SK-N-SH (cell line): ENCODE data around the gene NRIP1. TPM values are rescaled to one million over a fixed set of nuclear protein-coding genes. Genes with fewer than 3 reads are reported as not detected.
A peak's percentile ranks its signal among the peaks of the same experiment; 100 is the strongest.

Experiments used
- CTCF ChIA-PET: fragments of 300-600, 350-600 bp; formaldehyde crosslinking; extraction: SDS; loops from one replicate; lab custom pipeline; 2021; lab: Yijun Ruan, JAX
- POLR2A ChIA-PET: fragments of 350-600 bp; sonication (Branson Sonifier 250); formaldehyde crosslinking; extraction: SDS; loops from one replicate; lab custom pipeline; 2020; ENCODE audit warnings: antibody characterized with exemption, inconsistent platforms; lab: Yijun Ruan, JAX
- DNase-seq: peaks from one replicate; pipeline ENCODE4 v3.0.0; 2012
- H2AFZ ChIP-seq: fragments of 200-600 bp; sonication (generic); 2 replicates; pipeline ENCODE4 v1.8.1; 2016; ENCODE audit warnings: antibody characterized with exemption, mild to moderate bottlenecking, low read depth
- H3F3A ChIP-seq: fragments of 200-600 bp; sonication (generic); replicated peaks from 2 replicates; pipeline ENCODE3; 2016; ENCODE audit warnings: antibody characterized with exemption, mild to moderate bottlenecking; ENCODE audit not compliant: insufficient read depth
- H3K27ac ChIP-seq, 2 experiments: fragments of 200-500 bp in 1 of 2; fragments of 200-600 bp in 1 of 2; sonication (Bioruptor generic) in 1 of 2; sonication (generic), shearing (Covaris generic) in 1 of 2; 2 replicates each; pipeline versions ENCODE4 v1.5.1 to v1.6.1; 2014 to 2016; ENCODE audit warnings: low read depth in 2 of 2, inconsistent platforms in 1 of 2, low read length in 1 of 2, mild to moderate bottlenecking in 1 of 2, mixed read lengths in 1 of 2
- H3K27me3 ChIP-seq: fragments of 200-600 bp; sonication (generic), shearing (Covaris generic); 2 replicates; pipeline ENCODE4 v1.6.1; 2016; ENCODE audit warnings: mixed run types; ENCODE audit not compliant: insufficient read depth
- H3K36me3 ChIP-seq, 2 experiments: fragments of 200-500 bp in 1 of 2; fragments of 200-600 bp in 1 of 2; sonication (Bioruptor generic) in 1 of 2; sonication (generic) in 1 of 2; replicated peaks in 1 of 2; 2 replicates each; pipeline versions ENCODE3 to v1.5.1; 2014 to 2016; ENCODE audit warnings: low read length in 1 of 2, mild to moderate bottlenecking in 1 of 2; ENCODE audit not compliant: insufficient read depth in 2 of 2, control insufficient read depth in 1 of 2
- H3K4me1 ChIP-seq, 2 experiments: fragments of 200-500 bp in 1 of 2; fragments of 200-600 bp in 1 of 2; sonication (Bioruptor generic) in 1 of 2; sonication (generic), shearing (Covaris generic) in 1 of 2; 2 replicates each; pipeline versions ENCODE4 v1.5.1 to v1.6.1; 2014 to 2016; ENCODE audit warnings: low read depth in 1 of 2, low read length in 1 of 2, mixed run types in 1 of 2; ENCODE audit not compliant: insufficient read depth in 2 of 2, control insufficient read depth in 1 of 2
- H3K4me2 ChIP-seq: fragments of 200-600 bp; sonication (generic), shearing (Covaris generic); 2 replicates; pipeline ENCODE4 v1.6.1; 2017; ENCODE audit warnings: mixed run types
- H3K4me3 ChIP-seq, 2 experiments: fragments of 200-500 bp in 1 of 2; fragments of 200-600 bp in 1 of 2; sonication (Bioruptor generic) in 1 of 2; sonication (generic), shearing (Covaris generic) in 1 of 2; 2 replicates each; pipeline versions ENCODE4 v1.5.1 to v1.8.1; 2014 to 2016; ENCODE audit warnings: low read depth in 2 of 2, inconsistent platforms in 1 of 2, low read length in 1 of 2, mild to moderate bottlenecking in 1 of 2, mixed read lengths in 1 of 2, moderate library complexity in 1 of 2
- H3K79me2 ChIP-seq: fragments of 200-600 bp; sonication (generic); 2 replicates; pipeline ENCODE4 v1.8.1; 2017; ENCODE audit warnings: mild to moderate bottlenecking; ENCODE audit not compliant: insufficient read depth
- H3K9ac ChIP-seq: fragments of 200-600 bp; sonication (generic); 2 replicates; pipeline ENCODE4 v1.6.1; 2017; ENCODE audit warnings: mixed run types
- H3K9me2 ChIP-seq: fragments of 200-600 bp; sonication (generic); 2 replicates; pipeline ENCODE4 v1.6.1; 2017; ENCODE audit warnings: mixed run types
- H3K9me3 ChIP-seq: fragments of 200-600 bp; sonication (generic); 2 replicates; pipeline ENCODE4 v1.6.1; 2017; ENCODE audit warnings: mixed run types, mild to moderate bottlenecking, moderate library complexity
- H4K20me1 ChIP-seq: fragments of 200-600 bp; sonication (generic); 2 replicates; pipeline ENCODE4 v1.6.1; 2017; ENCODE audit warnings: mild to moderate bottlenecking, mixed run types; ENCODE audit not compliant: insufficient read depth
- CHD2 ChIP-seq: fragments of 150-350 bp; IDR thresholded peaks from 2 replicates; pipeline ENCODE4 v1.6.1; 2018; ENCODE audit warnings: low read length; ENCODE audit not compliant: partially characterized antibody
- CTCF ChIP-seq: fragments of 200-600 bp; sonication (generic); IDR thresholded peaks from 2 replicates; pipeline ENCODE4 v1.6.1; 2017; ENCODE audit warnings: antibody characterized with exemption, mild to moderate bottlenecking, moderate library complexity
- ELF1 ChIP-seq: IDR thresholded peaks from 2 replicates; pipeline ENCODE4 v1.4.0; 2012
- EP300 ChIP-seq, 2 experiments: IDR thresholded peaks; 2 replicates each; pipeline versions ENCODE4 v1.4.0 to v1.6.1; 2012; ENCODE audit warnings: borderline replicate concordance in 1 of 2, low read depth in 1 of 2, low read length in 1 of 2
- FOXJ3 ChIP-seq: sonication (generic); formaldehyde crosslinking; IDR thresholded peaks from 2 replicates; pipeline ENCODE4 v1.5.1; 2020; ENCODE audit warnings: mild to moderate bottlenecking, missing genetic modification reagents
- FOXM1 ChIP-seq: IDR thresholded peaks from 2 replicates; pipeline ENCODE4 v1.4.0; 2012; ENCODE audit warnings: low read depth, mild to moderate bottlenecking
- GATA2 ChIP-seq: sonication (generic); formaldehyde crosslinking; IDR thresholded peaks from 2 replicates; pipeline ENCODE4 v1.5.0; 2020; ENCODE audit warnings: mild to moderate bottlenecking, missing genetic modification reagents
- NFIC ChIP-seq: IDR thresholded peaks from 2 replicates; pipeline ENCODE4 v1.4.0; 2012; ENCODE audit warnings: borderline replicate concordance
- POLR2AphosphoS5 ChIP-seq: IDR thresholded peaks from 2 replicates; pipeline ENCODE4 v1.6.1; 2012; ENCODE audit warnings: low read depth, low read length
- RAD21 ChIP-seq: IDR thresholded peaks from 2 replicates; pipeline ENCODE4 v1.6.1; 2012; ENCODE audit warnings: mild to moderate bottlenecking, low read length
- RFX5 ChIP-seq: IDR thresholded peaks from 2 replicates; pipeline ENCODE4 v1.6.1; 2012; ENCODE audit warnings: mild to moderate bottlenecking, improper control_type of control experiment, low read length
- SMC3 ChIP-seq: IDR thresholded peaks from 2 replicates; pipeline ENCODE4 v1.6.1; 2012; ENCODE audit warnings: low read depth, low read length, improper control_type of control experiment
- TAF1 ChIP-seq: IDR thresholded peaks from 2 replicates; pipeline ENCODE4 v1.6.1; 2012; ENCODE audit warnings: low read depth, mild to moderate bottlenecking, low read length, moderate library complexity, borderline replicate concordance
- TCF12 ChIP-seq: IDR thresholded peaks from 2 replicates; pipeline ENCODE4 v1.4.0; 2012
- TEAD4 ChIP-seq: IDR thresholded peaks from 2 replicates; pipeline ENCODE4 v1.4.0; 2012; ENCODE audit warnings: mild to moderate bottlenecking, borderline replicate concordance; ENCODE audit not compliant: insufficient read depth
- USF1 ChIP-seq: IDR thresholded peaks from 2 replicates; pipeline ENCODE4 v1.4.0; 2012; ENCODE audit warnings: low read depth, borderline replicate concordance
- USF2 ChIP-seq: fragments of 150-350 bp; IDR thresholded peaks from 2 replicates; pipeline ENCODE4 v1.6.1; 2017; ENCODE audit warnings: antibody characterized with exemption, low read length, low read depth, borderline replicate concordance
- YY1 ChIP-seq: IDR thresholded peaks from 2 replicates; pipeline ENCODE4 v1.4.0; 2012; ENCODE audit warnings: low read depth, mild to moderate bottlenecking
- WGBS: methylation state at CpG from one replicate; pipeline ENCODE4 v1.1.6; 2017; ENCODE audit warnings: low lambda C conversion rate; 5-methylcytosine and 5-hydroxymethylcytosine counted together
- polyA plus RNA-seq, 3 experiments: library from polyadenylated mRNA; depleted of rRNA; stranded (reverse); fragments of >200 nt; gene quantifications; 2 replicates each; pipeline ENCODE4 v1.2.3, GENCODE V29; 2012
- TF ChIP-seq, protein P1 (sequence below): IDR thresholded peaks from 2 replicates; pipeline ENCODE4 v1.6.1; 2012; ENCODE audit warnings: mild to moderate bottlenecking, low read depth, low read length, moderate library complexity
- TF ChIP-seq, protein P2 (sequence below): IDR thresholded peaks from 2 replicates; pipeline ENCODE4; 2012

NRIP1 gene
- polyA plus RNA-seq, 1 of the 3 experiments (the other 2 are of a cell fraction) = 0.02 TPM

- POLR2A ChIA-PET = no interaction called here
- H3K27ac ChIP-seq = no peak overlapping the region
Measured at GRCh38 chr21:14995695-14996490, 68.9 kb downstream of the NRIP1 start.

More at GRCh38 chr21:14995695-14996490, 68.9 kb downstream of the NRIP1 start:
- Histone ChIP-seq H3K27me3 (no peaks in the 10 kb centered on the region), H3K36me3 (no peaks in the 10 kb centered on the region), H3K4me1 (0 out of 4 replicates have a peak, but pooled peaks cover 0 to 3% of the 10 kb centered on the region in 2 experiments), H4K20me1 (no peaks in the 10 kb centered on the region), H3K4me2 (peak overlapping the region; percentile 40; the same call in 1 of the 2 replicates), H2AFZ (no peak overlapping the region), H3K9me3 (no peaks in the 10 kb centered on the region), H3K9ac (no peak overlapping the region), H3F3A (peaks cover 5% of the 10 kb centered on the region), H3K79me2 (no peaks in the 10 kb centered on the region), H3K9me2 (no peaks in the 10 kb centered on the region), H3K4me3 (peak overlapping the region in 1 of 2 experiments; percentile 13; a peak in 1 of 4 replicates)
- 5% methylated on average over 9 of the region's 9 CpGs for WGBS
- no peak for DNase-seq
- CTCF ChIA-PET = interaction anchor here (0.9 kb wide), 1 partner anchor 9 kb away, joined by 3 read pairs; no protein-coding TSS in a partner anchor
- TF ChIP-seq, protein P1, sequence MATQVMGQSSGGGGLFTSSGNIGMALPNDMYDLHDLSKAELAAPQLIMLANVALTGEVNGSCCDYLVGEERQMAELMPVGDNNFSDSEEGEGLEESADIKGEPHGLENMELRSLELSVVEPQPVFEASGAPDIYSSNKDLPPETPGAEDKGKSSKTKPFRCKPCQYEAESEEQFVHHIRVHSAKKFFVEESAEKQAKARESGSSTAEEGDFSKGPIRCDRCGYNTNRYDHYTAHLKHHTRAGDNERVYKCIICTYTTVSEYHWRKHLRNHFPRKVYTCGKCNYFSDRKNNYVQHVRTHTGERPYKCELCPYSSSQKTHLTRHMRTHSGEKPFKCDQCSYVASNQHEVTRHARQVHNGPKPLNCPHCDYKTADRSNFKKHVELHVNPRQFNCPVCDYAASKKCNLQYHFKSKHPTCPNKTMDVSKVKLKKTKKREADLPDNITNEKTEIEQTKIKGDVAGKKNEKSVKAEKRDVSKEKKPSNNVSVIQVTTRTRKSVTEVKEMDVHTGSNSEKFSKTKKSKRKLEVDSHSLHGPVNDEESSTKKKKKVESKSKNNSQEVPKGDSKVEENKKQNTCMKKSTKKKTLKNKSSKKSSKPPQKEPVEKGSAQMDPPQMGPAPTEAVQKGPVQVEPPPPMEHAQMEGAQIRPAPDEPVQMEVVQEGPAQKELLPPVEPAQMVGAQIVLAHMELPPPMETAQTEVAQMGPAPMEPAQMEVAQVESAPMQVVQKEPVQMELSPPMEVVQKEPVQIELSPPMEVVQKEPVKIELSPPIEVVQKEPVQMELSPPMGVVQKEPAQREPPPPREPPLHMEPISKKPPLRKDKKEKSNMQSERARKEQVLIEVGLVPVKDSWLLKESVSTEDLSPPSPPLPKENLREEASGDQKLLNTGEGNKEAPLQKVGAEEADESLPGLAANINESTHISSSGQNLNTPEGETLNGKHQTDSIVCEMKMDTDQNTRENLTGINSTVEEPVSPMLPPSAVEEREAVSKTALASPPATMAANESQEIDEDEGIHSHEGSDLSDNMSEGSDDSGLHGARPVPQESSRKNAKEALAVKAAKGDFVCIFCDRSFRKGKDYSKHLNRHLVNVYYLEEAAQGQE = no peak
- TF ChIP-seq TEAD4 (no peak), TCF12 (no peak), POLR2AphosphoS5 (no peak), CHD2 (no peak), USF2 (no peak), GATA2 (CRISPR knock-in tag) (no peak), YY1 (no peak), ELF1 (no peak), SMC3 (no peak), NFIC (no peak), FOXJ3 (CRISPR knock-in tag) (no peak), CTCF (no peak), RAD21 (no peak), TAF1 (no peak), FOXM1 (no peak), RFX5 (no peak), EP300 (IDR thresholded peaks at IDR 0.05; ENCODE audit: borderline replicate concordance in 1 of 2, low read depth in 1 of 2, low read length in 1 of 2) (no peak), USF1 (no peak)
- TF ChIP-seq, protein P2, sequence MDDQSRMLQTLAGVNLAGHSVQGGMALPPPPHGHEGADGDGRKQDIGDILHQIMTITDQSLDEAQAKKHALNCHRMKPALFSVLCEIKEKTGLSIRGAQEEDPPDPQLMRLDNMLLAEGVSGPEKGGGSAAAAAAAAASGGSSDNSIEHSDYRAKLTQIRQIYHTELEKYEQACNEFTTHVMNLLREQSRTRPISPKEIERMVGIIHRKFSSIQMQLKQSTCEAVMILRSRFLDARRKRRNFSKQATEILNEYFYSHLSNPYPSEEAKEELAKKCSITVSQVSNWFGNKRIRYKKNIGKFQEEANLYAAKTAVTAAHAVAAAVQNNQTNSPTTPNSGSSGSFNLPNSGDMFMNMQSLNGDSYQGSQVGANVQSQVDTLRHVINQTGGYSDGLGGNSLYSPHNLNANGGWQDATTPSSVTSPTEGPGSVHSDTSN = no peak
